Sciatic nerve (tissue), 2 donors: ENCODE measurements around the gene MROH2A. TPM values are rescaled to one million over a fixed set of nuclear protein-coding genes. Genes with fewer than 3 reads are reported as not detected.

Source experiments
- ATAC-seq: fragments of 200-7000 bp; cut with Tn5 transposase; one replicate; pipeline ENCODE4 v1.9.1; 2020; ENCODE audit warnings: mild to moderate bottlenecking, moderate library complexity
- DNase-seq: peaks from one replicate; pipeline ENCODE4 v3.0.0-alpha.2; 2020; ENCODE audit warnings: low spot score
- intact Hi-C: fragments of 100-400 bp; cut with DNase I; formaldehyde crosslinking; loops from one replicate; pipeline ENCODE4 v1.14.2; 2022
- total RNA-seq: library from RNA; stranded (reverse); fragmentation: NEBNext Ultra II Directional; extraction: Animal tissue kit (Norgen Biotek cat#: 25700); gene quantifications from one replicate; pipeline ENCODE4 v1.2.1, GENCODE V29; 2021
- donor health status: DM: no; HTN: no; CAD: no.
- donor health status: DM: no; HTN: no; CAD: no.

Gene MROH2A
- total RNA-seq, 1 donor from 2014 or later, result not detected

- intact Hi-C loops, result no loop called here
- DNase-seq (peak; percentile 9), ATAC-seq (no peak)
Observed at GRCh38 chr2:233798335-233799086, 20.4 kb downstream of the MROH2A start.

DNA sequence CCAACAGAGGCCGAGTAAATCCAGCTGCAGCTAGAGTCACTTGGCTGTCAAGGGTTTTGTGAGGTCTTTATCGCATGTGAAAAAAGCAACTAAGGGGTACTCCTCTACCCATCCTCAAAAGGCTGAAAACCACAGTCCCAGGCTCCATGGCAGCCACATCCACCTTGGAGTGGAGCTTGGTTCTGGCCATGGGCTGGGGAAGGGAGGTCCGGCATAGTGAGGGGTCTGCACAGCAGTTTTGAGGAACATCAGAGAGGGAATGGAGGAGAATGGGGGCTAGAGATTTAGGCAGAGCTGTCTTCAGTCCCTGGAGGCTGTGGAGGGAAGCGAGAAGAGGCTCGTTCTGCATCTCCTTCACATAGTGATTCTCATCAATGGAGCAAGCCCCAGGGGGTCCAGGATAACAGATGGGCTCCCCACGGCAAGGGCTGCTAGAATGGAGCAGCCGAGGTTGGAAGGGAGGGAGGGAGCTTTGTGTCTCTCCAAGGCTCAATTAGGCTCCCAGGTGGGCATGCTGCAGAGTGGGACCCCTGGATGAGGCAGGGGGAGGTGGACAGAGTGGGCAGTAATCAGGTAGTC lies 21.0 kb downstream of the MROH2A start:
- DNase-seq (peak; percentile 30), ATAC-seq (no peak)
- intact Hi-C loops, result no loop called here

- DNase-seq (no peak), ATAC-seq (no peak)
- intact Hi-C loops, result no loop called here
Observed at GRCh38 chr2:233799716-233800115, 21.6 kb downstream of the MROH2A start.

- DNase-seq, result no peak
- intact Hi-C loops, result no loop called here
Observed at GRCh38 chr2:233800208-233800607, 22.1 kb downstream of the MROH2A start.

GRCh38 chr2:233801357-233802131 lies 23.4 kb downstream of the MROH2A start:
- no peak for ATAC-seq
- no peak for DNase-seq
- intact Hi-C loops, result no loop called here

More at GRCh38 chr2:233800208-233800607, 22.1 kb downstream of the MROH2A start:
- ATAC-seq, result no peak

DNA sequence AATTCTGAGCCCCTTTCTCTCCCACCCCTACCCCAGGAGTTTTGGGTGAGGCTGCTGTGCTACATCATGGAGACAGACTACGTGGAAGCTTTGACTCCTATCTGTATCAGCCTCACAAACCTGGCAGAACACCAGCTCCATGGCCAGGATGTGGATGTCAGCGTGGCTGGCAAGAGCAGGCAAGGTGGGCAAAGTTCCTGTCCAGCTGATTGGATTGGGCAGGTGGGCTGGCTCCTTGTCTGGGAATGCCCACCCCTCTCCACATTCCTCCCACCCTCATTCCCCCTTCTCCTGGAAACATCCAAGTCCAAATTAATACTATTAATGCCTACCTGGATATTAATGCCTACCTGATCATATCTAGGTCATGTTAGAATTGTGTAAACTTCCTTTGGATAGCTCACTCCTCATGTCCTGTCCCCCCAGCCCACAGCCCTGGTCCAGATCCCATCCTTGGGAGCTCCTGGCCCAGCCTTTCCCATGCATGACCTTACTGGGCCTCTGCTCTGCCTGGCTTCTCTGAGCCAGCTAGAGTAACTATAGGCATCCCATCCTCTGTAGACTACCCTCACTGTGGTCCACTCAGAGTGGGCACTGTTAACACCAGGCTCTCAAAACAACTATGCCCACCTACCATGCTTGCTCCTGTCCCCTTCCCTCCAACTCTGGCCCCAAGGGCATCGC lies 24.1 kb downstream of the MROH2A start:
- intact Hi-C loops, result no loop called here
- DNase-seq (no peak), ATAC-seq (no peak)

- DNase-seq, result no peak
- ATAC-seq, result no peak
- intact Hi-C loops, result no loop called here
Observed at GRCh38 chr2:233803292-233803911, 25.3 kb downstream of the MROH2A start.

- ATAC-seq (no peak), DNase-seq (no peak)
- intact Hi-C loops, result no loop called here
Observed at GRCh38 chr2:233803994-233804393, 25.9 kb downstream of the MROH2A start.

GRCh38 chr2:233807215-233807865 lies 29.2 kb downstream of the MROH2A start:
- intact Hi-C loops, result no loop called here
- ATAC-seq, result no peak
- peak; percentile 41 for DNase-seq

DNA sequence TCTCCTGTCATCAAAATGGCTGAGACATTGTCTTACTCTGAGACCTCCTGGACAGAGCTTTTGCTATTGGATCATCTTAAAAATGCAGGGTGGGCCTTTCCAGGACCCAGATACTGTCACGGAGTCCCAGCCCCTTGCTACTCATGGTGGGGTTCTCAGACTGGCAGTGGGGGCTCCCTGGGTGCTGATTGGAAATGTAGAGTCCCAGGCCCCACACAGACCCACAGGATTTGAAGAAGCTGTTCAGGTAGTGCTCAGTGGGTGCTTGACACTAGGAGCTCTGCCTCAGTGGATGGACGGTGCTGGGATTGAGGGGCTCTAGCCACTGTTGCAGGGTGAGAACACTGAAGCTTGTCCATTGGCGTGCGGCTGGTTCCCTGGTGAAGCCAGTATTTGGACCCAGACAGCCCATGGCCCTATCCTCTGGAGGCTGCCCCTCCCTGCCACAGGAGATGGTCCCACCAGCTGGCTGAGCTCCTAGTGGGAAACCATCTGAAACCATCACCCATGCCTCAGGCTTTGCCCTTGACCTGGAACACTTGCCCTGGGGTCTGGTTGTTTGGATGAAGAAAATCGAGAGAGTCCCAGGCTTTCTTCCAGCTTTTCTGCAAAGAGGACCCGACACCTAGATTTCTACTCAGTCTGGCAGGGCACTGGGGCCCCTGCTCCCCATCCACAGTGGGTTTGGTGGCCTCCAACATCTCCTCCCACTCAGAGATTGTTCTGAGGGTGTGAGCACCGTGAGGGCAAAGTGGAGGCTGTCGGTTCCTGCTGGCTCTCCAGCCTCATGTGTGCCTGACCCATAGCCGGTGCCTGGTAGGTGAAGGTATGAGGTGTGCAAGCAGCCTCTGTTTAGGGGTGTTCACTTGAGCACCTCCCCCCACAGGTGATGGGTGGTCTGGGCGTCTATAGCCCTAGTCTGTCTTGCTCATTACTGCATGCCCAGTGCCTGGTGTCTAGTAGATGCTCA lies 30.1 kb downstream of the MROH2A start:
- peak; percentile 38 for DNase-seq
- intact Hi-C loops, result no loop called here
- ATAC-seq, result no peak

- intact Hi-C loops, result no loop called here
- no peak for ATAC-seq
Observed at GRCh38 chr2:233810385-233810784, 32.3 kb downstream of the MROH2A start.

GRCh38 chr2:233811087-233811486 lies 33.0 kb downstream of the MROH2A start:
- intact Hi-C loops, result no loop called here
- ATAC-seq, result no peak

More at GRCh38 chr2:233810385-233810784, 32.3 kb downstream of the MROH2A start:
- DNase-seq, result peak; percentile 5

DNA sequence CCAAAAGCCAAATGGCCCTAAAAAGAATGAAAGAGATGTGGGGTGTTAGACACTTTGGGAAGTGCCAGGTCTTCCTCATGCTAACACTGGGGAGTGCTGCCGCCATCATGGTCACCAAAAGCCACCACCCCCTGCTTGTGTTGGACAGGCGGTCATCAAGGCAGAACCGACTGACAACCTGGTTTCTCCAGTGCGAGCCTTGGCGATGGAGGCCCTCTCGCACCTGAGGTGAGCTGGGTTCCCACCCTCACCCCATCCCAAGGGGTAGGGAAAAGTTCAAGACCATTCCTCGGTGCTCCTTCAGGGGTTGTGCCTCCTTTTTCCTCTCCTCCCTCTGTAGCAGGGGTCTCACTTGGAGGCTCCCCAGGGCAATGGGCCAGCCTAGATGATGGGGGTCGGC lies 33.6 kb downstream of the MROH2A start:
- ATAC-seq (no peak), DNase-seq (peak; percentile 28)
- intact Hi-C loops, result no loop called here

More at GRCh38 chr2:233811087-233811486, 33.0 kb downstream of the MROH2A start:
- DNase-seq, result peak; percentile 22

DNA sequence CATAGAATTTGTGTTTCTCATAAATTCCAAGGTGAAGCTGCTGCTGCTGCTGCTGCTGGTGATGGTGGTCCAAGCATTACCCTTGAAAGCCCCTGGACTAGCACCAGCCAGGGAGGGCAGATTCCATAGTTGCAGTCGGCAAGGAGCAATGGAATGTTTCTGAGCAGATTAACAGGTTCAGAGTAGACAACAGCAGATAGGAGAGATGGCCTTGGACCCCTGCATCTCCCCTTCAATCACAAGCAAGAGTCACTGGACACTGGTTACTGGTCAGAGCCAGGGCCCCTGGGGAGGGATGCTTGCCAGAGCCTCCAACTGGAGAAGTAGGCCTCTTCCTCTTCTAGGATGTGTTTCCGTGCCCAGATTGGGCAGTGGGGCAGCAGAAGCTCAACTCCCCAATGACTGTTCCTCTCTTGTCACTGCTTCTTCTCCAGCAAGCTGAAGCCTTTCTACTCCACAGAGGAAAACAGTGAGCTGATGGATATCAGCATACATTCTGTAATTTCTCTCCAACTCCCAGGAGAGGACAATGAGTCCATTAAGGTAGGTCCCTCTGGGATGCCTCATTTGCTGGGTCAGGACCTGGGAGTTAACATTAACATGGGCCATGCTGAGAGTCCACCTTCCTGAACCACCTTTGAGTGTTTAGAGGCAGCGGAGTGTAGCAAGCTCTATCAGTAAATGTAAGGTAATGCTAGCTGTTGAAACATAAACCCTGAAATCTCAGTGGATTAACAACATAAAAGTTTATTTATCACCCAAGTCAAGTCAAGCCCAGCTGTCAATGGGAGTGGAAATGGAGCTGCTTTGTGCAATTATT lies 35.3 kb downstream of the MROH2A start:
- ATAC-seq (no peak), DNase-seq (peak; percentile 18)
- intact Hi-C loops, result no loop called here

DNA sequence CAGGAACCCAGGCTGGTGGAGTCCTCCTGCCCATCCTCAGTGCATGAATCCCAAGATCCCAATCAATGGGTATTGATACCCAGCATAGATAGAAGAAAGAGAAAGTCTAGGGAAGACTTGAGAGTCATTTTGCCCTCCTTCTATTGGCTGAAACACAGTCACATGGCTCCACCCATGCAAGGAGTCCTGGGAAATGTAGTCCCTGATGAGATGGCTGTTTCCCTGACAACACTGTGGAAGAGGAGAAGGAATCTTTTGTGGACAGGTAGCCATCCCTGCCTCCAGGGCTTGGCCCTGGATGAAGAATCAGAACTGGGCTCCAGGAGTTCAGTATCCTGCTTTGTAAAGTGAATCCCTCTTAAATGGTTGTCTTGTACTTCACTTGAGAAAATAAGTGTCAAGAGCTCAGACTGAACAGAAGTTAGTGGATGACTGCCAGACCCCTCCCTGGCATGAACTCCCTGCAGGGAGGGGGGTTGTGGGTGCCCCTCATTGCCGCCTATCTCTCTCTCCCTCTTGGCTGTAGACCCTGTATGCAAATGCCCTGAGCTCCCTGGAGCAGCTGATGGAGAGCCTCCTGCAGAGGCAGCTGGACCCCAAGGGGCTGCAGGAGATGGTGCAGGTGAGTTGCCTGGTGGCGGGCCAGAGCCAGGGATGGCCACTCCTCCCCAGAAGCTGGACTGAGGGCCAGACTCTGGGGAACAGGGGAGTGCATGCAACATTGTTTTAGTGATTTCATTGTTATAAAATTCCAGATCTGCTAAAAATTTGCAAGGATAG lies 36.1 kb downstream of the MROH2A start:
- ATAC-seq (no peak), DNase-seq (peak; percentile 26)
- intact Hi-C loops, result no loop called here

DNA sequence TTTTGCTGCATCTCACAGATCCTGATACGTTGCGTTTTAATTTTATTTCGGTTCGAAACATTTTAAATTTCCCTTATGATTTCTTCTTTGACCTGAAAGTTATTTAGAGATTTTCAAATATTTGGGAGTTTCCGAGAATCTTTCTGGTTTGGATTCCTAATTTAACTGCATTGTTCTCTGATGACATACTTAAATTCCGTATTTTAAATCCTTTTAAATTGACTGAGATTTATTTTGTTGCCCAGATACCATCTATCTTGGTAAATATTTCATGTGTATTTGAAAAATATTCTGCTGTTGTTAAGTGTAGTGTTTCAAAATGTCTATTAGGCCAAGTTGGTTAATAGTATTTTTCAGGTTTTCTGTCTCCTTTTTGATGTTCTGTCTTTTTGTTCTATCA lies 37.7 kb downstream of the MROH2A start:
- intact Hi-C loops, result no loop called here

More for the DNA sequence above, 37.7 kb downstream of the MROH2A start:
- DNase-seq (no peak), ATAC-seq (no peak)
